Measurements from ENCODE around the gene KIAA1958. TPM values are rescaled to one million over a fixed set of nuclear protein-coding genes. Genes with fewer than 3 reads are reported as not detected.

KIAA1958 gene
- total RNA-seq, 1 experiment from 2014 or later: 28.6 TPM

- H3K4me1 ChIP-seq (ENCODE audit: insufficient read depth, low read length, poor library complexity, severe bottlenecking): peaks cover 15% of the 10 kb centered on the region
- ChIA-PET POLR2A (ENCODE audit: low non-redundant PET) (no interaction called here), CTCF (no interaction called here)
- DNase-seq (ENCODE audit: low spot score): no peak
- TF ChIP-seq CTCF (conservative IDR thresholded peaks at IDR 0.05; ENCODE audit: low read depth, low read length): no peak
- no peak for TF ChIP-seq EZH2 (IDR thresholded peaks at IDR 0.05; ENCODE audit: borderline replicate concordance, low read depth, low read length, poor library complexity, severe bottlenecking)
- intact Hi-C loops (cut with micrococcal nuclease; ENCODE audit: unreplicated experiment): no loop called here
- no TSS peak for BruUV-seq (replicated peaks)
- H3K36me3 ChIP-seq (ENCODE audit: insufficient read depth, low read length, poor library complexity, severe bottlenecking): no peaks in the 10 kb centered on the region
- H3K9me3 ChIP-seq (ENCODE audit: low read depth, low read length, poor library complexity, severe bottlenecking): no peaks in the 10 kb centered on the region
- H3K27me3 ChIP-seq (replicated peaks; ENCODE audit: insufficient read depth, low read depth, low read length, poor library complexity): no peaks in the 10 kb centered on the region
- no peak overlapping the region for H3K27ac ChIP-seq (ENCODE audit: low read depth, low read length, poor library complexity, severe bottlenecking)
- H3K4me3 ChIP-seq (ENCODE audit: low read depth, low read length, poor library complexity, severe bottlenecking): no peak overlapping the region
Measured at GRCh38 chr9:112620388-112620787, 133.8 kb downstream of the KIAA1958 start.

GRCh38 chr9:112621018-112621655, 134.5 kb downstream of the KIAA1958 start:
- H3K27me3 ChIP-seq (replicated peaks; ENCODE audit: insufficient read depth, low read depth, low read length, poor library complexity): no peaks in the 10 kb centered on the region
- CTCF ChIA-PET: no interaction called here
- H3K27ac ChIP-seq (ENCODE audit: low read depth, low read length, poor library complexity, severe bottlenecking): no peak overlapping the region
- H3K4me3 ChIP-seq (ENCODE audit: low read depth, low read length, poor library complexity, severe bottlenecking): no peak overlapping the region
- TF ChIP-seq CTCF (conservative IDR thresholded peaks at IDR 0.05; ENCODE audit: low read depth, low read length): no peak
- no peak for TF ChIP-seq EZH2 (IDR thresholded peaks at IDR 0.05; ENCODE audit: borderline replicate concordance, low read depth, low read length, poor library complexity, severe bottlenecking)
- no peaks in the 10 kb centered on the region for H3K9me3 ChIP-seq (ENCODE audit: low read depth, low read length, poor library complexity, severe bottlenecking)
- H3K36me3 ChIP-seq (ENCODE audit: insufficient read depth, low read length, poor library complexity, severe bottlenecking): no peaks in the 10 kb centered on the region
- peaks cover 7% of the 10 kb centered on the region for H3K4me1 ChIP-seq (ENCODE audit: insufficient read depth, low read length, poor library complexity, severe bottlenecking)
- POLR2A ChIA-PET (ENCODE audit: low non-redundant PET): interaction anchor here (0.7 kb wide), 1 partner anchor 43 kb away, joined by 3 read pairs; no protein-coding TSS in a partner anchor
- no peak for DNase-seq (ENCODE audit: low spot score)
- no TSS peak for BruUV-seq (replicated peaks)
- intact Hi-C loops (cut with micrococcal nuclease; ENCODE audit: unreplicated experiment): no loop called here

GRCh38 chr9:112623198-112623597, 136.6 kb downstream of the KIAA1958 start:
- POLR2A ChIA-PET (ENCODE audit: low non-redundant PET): no interaction called here
- no peaks in the 10 kb centered on the region for H3K36me3 ChIP-seq (ENCODE audit: insufficient read depth, low read length, poor library complexity, severe bottlenecking)
- DNase-seq (ENCODE audit: low spot score): no peak
- H3K27ac ChIP-seq (ENCODE audit: low read depth, low read length, poor library complexity, severe bottlenecking): no peak overlapping the region
- TF ChIP-seq EZH2 (IDR thresholded peaks at IDR 0.05; ENCODE audit: borderline replicate concordance, low read depth, low read length, poor library complexity, severe bottlenecking): no peak
- no peak for TF ChIP-seq CTCF (conservative IDR thresholded peaks at IDR 0.05; ENCODE audit: low read depth, low read length)
- intact Hi-C loops (cut with micrococcal nuclease; ENCODE audit: unreplicated experiment): no loop called here
- no peaks in the 10 kb centered on the region for H3K27me3 ChIP-seq (replicated peaks; ENCODE audit: insufficient read depth, low read depth, low read length, poor library complexity)
- no peak overlapping the region for H3K4me3 ChIP-seq (ENCODE audit: low read depth, low read length, poor library complexity, severe bottlenecking)
- BruUV-seq (replicated peaks): no TSS peak
- CTCF ChIA-PET: no interaction called here
- H3K9me3 ChIP-seq (ENCODE audit: low read depth, low read length, poor library complexity, severe bottlenecking): no peaks in the 10 kb centered on the region
- no peaks in the 10 kb centered on the region for H3K4me1 ChIP-seq (ENCODE audit: insufficient read depth, low read length, poor library complexity, severe bottlenecking)
